Activated T-cell treated with anti-CD3 and anti-CD28 coated beads for 24 hours (primary cell): ENCODE measurements around the gene FAR2.

Experiments
- DNase-seq: peaks from one replicate; pipeline ENCODE4 v3.0.0-alpha.2; 2020; ENCODE audit warnings: low read depth

Gene FAR2

DNA sequence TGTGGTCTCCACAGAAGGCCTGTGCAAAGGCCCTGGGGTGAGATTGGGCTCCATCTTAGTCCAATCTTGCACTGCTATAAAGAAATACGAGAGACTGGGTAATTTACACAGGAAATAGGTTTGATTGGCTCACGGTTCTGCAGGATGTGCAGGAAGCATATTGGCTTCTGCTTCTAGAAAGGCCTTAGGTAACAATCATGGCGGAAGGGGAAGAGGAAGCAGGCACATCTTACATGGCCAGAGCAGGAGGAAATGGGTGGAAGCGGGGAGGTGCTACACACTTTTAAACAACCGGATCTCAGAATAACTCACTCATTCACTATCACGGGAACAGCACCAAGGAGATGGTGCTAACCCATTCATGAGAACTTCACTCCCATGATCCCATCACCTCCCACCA is 55.4 kb downstream of the FAR2 start:
- DNase-seq, result no peak

DNA sequence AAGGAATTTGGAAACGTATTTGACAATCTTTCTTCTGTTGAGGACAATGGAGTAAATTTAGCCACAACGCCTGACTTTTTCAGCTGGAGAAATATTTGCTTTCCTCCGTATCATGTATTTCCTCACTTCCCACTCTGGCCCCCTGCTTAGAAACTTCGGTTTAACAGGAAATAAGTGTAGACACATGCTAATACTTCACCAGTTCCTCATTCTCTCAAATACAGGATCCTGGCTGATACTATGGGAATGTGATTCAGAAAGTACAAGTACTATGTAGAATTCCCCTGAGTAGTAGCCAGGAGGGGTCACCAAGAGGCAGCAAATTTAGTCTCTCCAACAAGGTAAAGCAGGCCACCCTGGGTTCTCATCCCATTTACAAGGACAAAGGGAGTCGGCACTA is 58.0 kb downstream of the FAR2 start:
- no peak for DNase-seq

DNA sequence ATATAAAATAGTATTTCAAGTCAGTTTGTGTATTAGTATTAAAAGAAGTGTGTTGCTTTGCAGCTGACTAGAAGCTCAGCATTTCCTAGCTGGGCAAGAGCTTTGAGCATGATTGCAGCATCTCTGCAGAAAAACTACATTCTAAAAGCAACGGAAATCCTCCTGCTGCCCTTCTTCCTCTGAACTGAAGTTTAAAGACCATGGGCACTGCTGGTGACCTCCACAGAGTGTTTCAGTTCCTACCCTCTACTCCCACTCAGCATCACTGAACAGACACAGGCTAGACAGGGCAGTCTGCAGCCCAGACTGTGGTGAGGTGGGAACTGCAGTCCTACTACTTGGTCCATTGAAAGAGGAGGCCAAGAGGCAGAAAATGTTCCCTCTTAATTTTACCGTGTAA is 59.0 kb downstream of the FAR2 start:
- DNase-seq, result no peak

DNA sequence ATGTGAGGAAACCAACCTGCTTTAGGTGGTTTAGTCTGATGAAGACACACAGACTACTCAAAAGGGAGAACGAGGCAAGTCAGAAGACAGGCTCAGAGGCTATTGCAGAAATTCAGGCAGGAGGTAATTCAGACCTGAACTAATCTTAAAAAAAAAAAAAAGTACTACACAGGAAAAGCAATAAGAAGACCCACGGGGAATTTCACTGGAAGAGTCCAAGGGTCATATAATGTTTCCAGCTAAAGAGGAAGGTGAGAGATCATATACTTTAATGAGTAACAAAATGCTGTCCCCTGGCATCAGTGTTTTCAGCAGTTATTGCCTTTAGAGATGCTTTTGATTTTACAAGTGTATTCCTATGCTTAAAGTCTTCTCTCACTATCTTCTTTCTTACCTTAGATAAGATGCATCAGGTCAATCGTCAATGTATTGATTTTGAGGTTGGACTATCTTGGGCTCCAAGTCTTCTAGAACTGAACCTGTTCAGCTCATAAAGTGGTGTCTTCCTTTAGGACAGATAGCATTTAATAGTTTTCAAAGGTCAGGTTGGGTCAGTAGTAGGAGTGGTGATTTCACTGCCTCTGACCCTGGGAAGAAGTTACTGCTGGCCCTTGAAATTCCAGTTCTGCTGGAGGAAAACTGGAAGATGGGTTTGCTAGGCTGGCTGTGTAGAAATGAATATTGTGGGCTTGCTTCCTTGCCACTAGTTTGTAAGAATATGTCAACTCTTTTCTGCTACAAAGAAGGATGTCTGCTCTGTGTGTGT is 60.0 kb downstream of the FAR2 start:
- DNase-seq, result no peak

DNA sequence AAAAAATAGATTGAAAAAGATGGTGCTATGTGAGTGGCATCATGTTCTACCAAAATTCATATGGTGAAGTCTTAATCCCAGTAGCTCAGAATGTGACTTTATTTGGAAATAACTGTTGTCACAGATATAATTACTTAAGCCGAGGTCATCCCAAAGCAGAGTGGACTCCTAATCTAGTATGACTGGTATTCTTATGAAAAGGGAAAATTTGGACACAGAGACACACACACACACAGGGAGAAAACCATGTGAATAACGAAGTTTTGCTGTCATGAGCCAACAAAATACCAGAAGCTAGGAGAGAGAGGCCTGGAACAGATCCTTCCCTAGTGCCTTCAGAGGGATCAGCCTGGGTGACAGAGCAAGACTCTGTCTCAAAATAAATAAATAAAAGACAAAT is 62.6 kb downstream of the FAR2 start:
- no peak for DNase-seq

DNA sequence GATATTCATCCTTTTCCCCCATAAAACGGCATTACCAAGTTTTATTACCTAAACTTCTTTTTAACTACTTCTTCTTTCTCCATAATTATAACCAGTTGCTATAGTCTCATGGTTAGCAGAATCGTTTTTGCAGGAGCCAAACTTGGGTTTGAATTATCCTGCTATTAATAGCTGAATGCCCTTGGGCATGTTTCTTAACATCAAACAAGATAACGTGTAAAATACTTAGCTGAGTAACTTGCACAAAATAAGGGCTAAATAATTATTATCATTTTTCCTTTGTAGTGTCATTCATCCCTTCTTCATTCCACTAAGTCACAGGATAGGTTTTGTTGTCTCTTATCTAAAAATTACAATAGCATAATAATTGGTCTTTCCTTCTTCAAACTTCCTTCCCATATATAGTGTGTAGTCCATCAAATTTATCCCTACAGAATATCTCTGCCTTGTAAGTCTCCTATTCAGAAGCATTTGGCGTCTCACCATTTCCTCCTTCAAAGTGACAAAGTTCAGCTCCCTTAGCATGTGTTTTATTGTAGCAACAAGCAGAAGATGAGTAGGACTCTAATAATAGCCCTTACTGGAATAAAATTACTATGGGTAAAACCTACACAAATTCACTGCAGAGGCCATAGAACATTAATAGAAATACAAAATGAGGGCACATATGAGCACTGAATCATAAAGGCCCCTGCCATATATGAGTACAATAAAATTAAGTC is 63.8 kb downstream of the FAR2 start:
- DNase-seq, result no peak

DNA sequence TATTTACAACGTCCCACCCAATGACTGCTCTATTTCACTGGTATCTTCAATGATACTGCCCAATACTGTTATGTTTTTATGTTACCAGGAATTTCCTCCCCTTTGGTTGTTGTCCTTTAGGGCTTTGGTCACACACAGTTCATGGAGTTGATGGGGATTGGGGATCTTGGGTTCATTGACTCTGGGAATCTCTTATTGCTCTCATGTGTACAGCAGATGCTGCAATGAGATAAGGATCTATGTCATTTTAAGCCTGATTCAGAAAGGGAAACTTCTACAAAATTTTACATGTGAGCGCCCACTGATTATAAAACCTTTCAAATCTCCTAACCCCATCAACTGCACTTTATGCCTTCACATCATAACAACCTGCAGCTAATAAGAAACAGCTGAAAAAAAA is 67.2 kb downstream of the FAR2 start:
- no peak for DNase-seq

DNA sequence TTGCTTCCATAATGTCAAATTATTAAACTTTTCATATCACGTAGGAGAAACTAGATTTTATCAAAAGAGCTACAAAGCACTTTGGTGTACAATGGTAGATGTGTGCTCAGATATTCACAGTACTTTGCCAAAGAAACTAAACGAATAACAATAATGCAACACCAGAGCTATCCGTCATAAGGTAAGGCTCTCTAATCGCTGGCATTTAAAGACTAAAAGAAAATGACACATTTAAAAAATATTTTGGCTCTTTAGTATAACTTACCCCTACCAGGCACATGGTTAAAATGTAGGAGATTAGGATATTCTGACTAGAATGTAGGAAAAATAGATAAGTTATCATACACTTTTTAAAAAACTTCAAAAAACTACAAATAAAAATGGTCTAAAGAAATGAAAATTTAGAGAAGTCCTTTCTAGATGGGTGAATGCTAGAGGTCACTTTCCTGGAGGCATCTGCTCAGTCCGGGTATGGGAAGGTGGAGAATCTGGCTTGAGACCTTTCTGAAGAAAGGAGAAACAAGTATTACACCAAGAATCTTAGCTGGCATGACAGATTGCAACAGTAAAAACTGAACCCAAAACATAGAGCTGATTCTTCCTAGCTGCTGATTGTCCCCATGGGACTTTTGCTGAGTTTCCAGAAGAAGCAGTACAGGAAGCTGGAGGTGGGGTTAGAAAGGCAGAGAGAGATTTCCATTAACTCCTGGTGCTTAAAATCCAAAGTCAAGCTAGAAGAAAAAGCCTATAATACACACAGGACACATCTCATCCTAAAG is 67.9 kb downstream of the FAR2 start:
- DNase-seq, result no peak

DNA sequence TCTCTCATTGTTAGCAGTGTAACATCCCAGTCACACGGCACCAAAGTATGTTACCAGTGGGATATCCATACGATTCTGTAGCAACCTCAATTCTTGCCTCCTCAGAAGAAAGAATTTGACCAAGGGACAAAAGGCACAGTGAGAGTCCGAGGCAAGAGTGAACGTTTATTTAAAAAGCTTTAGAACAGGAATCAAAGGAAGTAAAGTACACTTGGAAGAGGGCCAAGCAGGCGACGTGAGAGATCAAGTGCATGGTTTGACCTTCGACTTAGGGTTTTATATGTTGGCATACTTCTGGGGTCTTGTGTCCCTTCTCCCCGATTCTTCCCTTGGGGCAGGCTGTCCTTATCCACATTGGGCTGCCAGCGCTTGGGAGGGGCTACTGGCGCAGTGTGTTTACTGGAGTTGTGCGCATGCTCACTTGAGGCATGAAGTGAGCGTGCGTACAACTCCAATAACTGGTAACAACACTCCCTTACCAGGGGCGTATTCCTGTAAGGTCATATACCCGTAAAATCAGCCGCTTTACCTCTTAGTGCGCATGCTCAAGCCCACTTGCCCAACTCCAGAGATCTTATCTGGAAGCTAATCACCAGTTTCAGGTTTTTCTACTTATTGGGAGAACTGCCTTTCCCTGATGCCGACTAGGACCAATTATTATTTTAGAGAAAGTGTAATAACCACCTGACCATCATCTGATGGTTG is 71.7 kb downstream of the FAR2 start:
- no peak for DNase-seq

DNA sequence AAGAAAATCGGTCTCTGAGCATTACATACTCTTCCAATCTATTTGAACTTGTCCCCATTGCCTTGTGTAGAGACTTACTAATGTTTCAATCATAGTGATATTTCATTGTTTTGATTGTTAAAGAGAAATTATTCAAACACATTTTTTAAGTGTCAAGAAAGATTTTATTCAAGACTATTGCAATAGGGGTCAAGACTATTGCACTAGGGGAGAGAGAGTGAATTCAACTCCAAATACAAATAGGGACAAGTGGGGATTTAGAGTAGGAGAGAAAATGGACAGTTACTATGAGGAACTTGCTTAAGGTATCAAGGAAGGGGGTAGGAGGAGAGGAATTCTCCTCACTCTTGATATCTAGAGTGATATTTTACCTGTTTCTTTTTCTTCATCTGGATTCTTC is 73.1 kb downstream of the FAR2 start:
- DNase-seq, result no peak

DNA sequence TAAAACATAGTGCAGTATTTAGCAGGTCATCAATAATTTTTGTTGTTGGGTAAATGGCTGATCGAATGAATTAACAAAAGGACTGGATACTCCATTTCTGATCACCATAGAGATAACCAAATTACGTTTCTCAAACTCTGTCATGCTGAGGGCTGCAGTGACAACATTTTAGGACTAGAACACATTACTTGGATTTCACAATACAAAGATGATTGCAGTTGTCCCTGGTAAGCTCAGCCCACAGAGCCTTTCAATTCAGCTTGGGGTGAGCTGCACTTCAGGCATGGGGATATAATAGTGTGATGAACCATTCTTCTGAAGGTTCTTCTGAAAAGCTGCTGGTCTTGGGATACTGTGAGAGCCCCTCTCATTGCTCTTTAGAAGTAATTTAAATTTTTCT is 74.3 kb downstream of the FAR2 start:
- no peak for DNase-seq

DNA sequence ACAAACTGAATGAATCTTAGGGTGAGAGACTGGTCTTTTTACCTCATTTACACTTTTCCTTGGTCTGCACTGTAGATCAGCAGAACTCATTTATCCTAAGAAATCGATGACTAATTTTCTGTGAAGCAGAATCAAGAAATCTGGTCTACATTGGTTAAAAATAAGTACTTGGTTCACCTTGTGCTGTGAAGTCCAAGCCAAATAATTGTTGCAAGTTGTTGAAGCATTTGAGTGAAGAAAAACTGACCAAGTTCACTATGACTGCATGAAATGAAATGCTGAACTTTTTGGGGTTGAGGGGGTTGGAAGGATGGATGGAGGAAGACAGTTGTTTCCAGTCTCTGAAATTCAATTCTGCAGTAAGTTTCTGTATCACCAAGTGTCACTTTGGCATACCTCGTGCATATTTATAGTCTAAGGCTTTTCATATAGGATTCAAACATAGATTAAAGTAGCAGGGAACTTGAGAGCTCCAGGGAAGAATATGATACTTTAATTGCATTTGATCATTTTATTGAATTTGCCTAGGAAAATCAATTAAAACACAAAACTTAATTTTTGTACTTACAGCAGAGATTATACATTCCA is 75.0 kb downstream of the FAR2 start:
- DNase-seq, result no peak

DNA sequence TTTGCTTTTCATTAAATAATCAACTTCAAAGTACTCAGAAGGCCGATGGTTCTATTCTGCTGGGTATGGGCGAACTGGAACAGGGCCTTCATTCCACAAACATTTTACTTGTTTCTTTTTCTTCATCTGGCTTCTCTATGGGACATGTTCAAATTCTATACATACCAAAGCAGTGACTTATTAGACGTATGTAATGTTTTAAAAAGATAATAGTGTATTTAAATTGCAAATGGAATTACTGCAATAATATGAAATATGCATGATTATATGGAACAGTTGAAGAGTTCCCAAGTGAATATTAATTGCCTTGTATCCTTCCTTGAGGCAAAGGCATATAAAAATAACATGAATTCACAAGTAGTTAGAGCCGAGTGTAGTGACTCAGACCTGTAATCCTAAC is 75.5 kb downstream of the FAR2 start:
- no peak for DNase-seq

DNA sequence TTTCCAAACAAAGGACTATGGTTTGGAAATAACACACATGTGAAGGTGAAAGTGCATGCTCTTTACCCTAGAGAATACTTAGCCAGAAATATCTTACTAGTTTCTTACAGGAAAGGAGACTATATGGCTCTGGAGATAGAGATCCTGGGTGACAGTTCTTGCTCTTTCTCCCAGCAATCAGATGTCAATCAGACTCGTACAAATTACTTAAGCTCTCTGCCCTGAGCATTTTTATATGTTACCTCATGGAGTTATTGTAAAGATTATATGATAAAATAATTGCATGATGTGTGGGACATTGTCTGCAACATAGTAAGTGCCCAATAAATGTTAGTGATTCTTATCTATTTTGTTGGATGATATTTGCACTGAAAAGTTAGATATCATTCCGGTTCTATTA is 76.8 kb downstream of the FAR2 start:
- no peak for DNase-seq

DNA sequence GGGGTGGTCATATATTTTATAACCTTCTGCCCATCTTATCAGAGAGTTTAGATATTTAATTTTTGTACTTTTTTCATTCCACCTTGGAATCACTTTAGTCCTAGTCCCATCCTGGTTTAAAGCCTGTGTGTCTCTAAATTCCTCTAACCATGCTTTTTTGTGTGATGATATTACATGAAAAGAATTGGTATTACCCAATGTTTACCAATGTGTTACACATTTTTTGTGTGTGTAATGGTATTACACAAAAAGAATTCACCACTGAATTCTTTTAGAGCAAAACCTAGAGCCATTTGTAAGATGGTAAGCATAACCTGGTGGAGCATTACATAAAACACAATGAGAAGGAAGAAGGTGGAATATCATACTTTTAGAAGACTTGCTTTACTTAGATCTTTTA is 77.5 kb downstream of the FAR2 start:
- DNase-seq, result no peak

DNA sequence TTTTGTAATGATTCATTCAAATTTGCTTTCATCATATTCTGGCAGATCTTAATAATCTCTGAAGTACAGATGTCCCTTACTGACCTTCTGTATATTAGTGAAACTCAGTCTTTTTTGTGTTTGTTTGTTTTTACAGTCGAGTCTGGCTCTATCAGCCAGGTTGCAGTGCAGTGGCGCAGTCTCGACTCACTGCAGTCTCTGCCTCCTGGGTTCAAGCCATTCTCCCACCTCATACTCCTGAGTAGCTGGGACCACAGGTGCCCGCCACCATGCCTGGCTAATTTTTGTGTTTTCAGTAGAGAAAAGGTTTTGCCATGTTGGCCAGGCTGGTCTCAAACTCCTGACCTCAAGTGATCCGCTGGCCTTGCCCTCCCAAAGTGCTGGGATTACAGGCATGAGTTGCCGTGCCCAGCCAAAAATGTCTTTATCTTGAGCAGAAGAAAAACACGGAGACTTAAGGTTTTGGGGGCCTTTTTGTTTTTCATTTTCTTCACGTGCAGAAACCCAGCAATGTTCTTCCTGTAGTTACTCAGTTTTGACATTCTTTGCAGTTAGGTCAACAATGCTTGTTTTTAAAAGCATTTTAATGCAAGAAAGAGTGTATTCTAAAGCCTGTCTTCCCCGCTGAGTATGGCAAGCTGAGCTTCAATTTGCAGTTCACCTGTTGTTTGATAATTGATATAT is 79.5 kb downstream of the FAR2 start:
- no peak for DNase-seq

DNA sequence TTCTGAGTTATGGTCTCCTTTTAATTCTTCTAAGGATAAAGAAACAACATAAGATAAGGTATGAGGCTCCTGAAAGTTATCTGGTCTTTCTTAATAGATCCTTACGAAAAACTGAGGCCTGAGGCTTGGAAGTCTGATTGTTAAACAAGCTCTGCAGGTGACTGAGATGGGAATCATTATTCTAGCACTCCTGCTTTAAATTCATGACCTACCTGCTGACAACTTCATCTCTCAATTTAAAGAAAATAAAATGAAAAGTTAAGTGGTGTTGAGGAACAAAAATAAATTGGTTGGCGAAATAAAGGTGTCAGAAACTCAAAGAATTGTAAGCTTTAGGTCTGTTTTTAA is 80.1 kb downstream of the FAR2 start:
- no peak for DNase-seq

DNA sequence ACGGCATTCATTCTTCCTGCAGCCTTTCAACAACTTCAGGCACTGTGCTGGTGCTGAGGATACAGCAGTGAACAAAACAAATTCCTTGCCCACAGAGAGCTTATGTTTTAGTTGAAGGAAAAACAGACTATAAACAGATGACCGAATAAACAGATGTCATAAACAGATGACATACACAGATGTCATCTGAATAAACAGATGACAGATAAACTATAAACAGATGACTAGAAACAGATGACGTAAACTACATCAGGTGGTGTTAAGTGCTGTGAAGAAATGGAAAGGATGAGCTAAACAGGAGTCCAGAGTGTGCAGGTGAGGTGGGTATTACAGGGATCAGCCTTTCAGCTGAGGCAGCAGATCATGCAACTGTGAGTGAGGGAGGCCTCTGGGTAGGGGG is 80.9 kb downstream of the FAR2 start:
- DNase-seq, result no peak

DNA sequence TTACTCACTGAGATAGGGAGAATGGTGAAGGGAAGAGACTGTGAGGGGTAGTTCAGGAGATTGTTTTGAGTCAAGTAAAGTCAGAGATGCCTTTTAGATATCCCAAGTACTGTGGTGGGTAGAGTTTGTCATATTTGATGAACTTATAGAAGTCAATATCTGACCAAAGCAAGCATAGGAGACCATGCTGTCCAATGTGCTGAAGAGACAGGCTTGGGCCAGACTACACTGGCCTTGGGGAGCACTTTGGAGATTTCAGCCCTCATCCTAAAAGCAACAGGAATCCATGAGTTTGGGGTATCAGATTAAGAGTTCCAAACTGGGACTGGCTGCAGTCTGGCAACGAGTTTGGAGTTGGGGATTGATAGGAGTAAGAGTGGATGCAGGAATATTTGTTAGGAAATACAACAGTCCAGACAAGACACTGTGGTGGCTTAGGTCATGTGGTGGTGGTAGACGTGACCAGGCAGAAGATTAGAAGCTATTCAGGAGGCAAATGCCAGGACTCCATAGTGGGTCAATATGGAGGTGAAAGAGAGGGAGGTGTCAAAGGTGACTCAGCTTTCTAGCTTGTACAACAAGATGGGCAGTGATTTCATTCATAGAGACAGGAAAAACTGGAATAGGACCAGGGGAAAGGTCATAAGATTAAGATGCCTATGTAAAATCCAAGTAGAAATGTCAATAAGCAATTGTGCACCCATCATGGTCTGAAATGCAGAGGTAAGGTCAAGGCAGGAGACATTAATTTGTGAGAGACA is 81.9 kb downstream of the FAR2 start:
- no peak for DNase-seq

DNA sequence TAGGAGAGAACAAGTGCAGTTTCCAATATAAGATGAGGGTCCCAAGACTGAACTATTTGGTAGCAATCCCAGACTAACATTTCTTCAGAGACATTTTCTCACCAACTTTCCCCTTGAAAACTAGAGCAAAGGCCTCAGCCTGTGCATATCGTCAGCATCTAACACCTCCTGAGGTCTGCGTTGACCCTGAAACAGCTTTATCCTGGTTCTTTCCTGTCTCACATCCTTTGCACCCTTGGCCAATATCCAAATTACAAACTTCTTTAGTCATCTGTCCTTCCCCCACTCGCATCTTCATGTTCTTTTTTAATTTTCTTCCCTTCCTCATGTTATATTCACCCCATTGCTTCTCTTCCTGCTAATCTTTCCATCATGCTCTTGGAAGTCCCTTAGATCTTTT is 83.0 kb downstream of the FAR2 start:
- no peak for DNase-seq

DNA sequence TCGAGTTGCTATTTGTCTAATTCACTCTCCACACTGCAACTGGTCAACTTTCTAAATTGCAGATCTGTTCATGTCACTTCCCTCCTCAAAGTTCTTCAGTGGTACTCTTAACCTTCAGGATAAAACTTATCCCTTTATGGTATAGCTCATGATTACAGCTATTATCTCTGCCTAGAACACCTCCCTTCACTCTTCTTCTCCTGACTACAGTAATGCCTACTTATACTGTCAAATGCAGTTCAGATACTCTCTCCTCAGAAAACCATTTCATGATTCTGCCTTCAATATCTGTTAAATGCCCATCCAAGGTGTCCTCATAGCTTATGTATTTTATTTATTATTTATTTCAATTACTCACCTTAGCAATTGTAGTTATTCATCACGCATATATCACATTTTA is 85.5 kb downstream of the FAR2 start:
- DNase-seq, result no peak
